Measurements from ENCODE around the gene ARL4A.

- TF ChIP-seq CTCF (IDR thresholded peaks at IDR 0.05) (no peak), ZFX (IDR thresholded peaks at IDR 0.05; ENCODE audit: borderline replicate concordance) (no peak)
These were observed 41.7 kb downstream of the ARL4A start for GRCh38 chr7:12729112-12729511.

All from 22Rv1 (cell line).